Activated CD8-positive, alpha-beta T cell treated with anti-CD3 and anti-CD28 coated beads for 36 hours (primary cell): ENCODE data around the gene RNU6-1. TPM values are rescaled to one million over a fixed set of nuclear protein-coding genes. Genes with fewer than 3 reads are reported as not detected.

Experiments
- ATAC-seq: fragments of 200-7000 bp; cut with Tn5 transposase; one replicate; pipeline ENCODE4 v1.10.0; 2021; ENCODE audit warnings: mild to moderate bottlenecking, moderate library complexity
- CTCF ChIA-PET: fragments of 350-600 bp; sonication (Branson Sonifier 250); formaldehyde crosslinking; loops from one replicate; lab custom pipeline; 2021; ENCODE audit warnings: antibody characterized with exemption; lab: Charles Lee
- POLR2A ChIA-PET: fragments of 350-600 bp; sonication (Branson Sonifier 250); formaldehyde crosslinking; loops from one replicate; lab custom pipeline; 2021; ENCODE audit warnings: antibody characterized with exemption; lab: Charles Lee
- DNase-seq: peaks from one replicate; pipeline ENCODE4 v3.0.0-alpha.2; 2020
- H3K27ac Mint-ChIP-seq: one replicate; pipeline ENCODE4 v1.8.0; 2021; ENCODE audit warnings: mild to moderate bottlenecking, mixed read lengths
- H3K27me3 Mint-ChIP-seq: one replicate; pipeline ENCODE4 v1.8.0; 2021; ENCODE audit warnings: mixed read lengths
- H3K36me3 Mint-ChIP-seq: one replicate; pipeline ENCODE4 v1.8.0; 2021; ENCODE audit warnings: low read depth, mixed read lengths
- H3K4me1 Mint-ChIP-seq: one replicate; pipeline ENCODE4 v1.8.0; 2021; ENCODE audit warnings: low read depth, mixed read lengths
- H3K4me3 Mint-ChIP-seq: one replicate; pipeline ENCODE4 v1.8.0; 2021; ENCODE audit warnings: mild to moderate bottlenecking, moderate library complexity, mixed read lengths
- H3K9me3 Mint-ChIP-seq: one replicate; pipeline ENCODE4 v1.8.0; 2021; ENCODE audit warnings: mixed read lengths
- CTCF ChIP-seq: fragments of 200-600 bp; IDR thresholded peaks from one replicate; pipeline ENCODE4 v1.8.0; 2022; ENCODE audit warnings: antibody characterized with exemption, mild to moderate bottlenecking
- intact Hi-C: fragments of 100-400 bp; cut with micrococcal nuclease; formaldehyde crosslinking; loops from one replicate; pipeline ENCODE4 v1.10.0; 2022
- total RNA-seq, 2 experiments: library from RNA; stranded (reverse); gene quantifications; one replicate each; pipeline ENCODE4 v1.2.3, GENCODE V29; 2021

RNU6-1 gene
- total RNA-seq, 2 experiments from 2014 or later = not detected

GRCh38 chr15:67807836-67808235, 32.0 kb downstream of the RNU6-1 start:
- H3K9me3 Mint-ChIP-seq = no peaks in the 10 kb centered on the region
- no peak for DNase-seq
- no peaks in the 10 kb centered on the region for H3K27me3 Mint-ChIP-seq
- no peaks in the 10 kb centered on the region for H3K4me1 Mint-ChIP-seq
- no peak for TF ChIP-seq CTCF
- H3K27ac Mint-ChIP-seq = no peak overlapping the region
- intact Hi-C loops = no loop called here
- ATAC-seq = no peak
- no peaks in the 10 kb centered on the region for H3K36me3 Mint-ChIP-seq
- no peak overlapping the region for H3K4me3 Mint-ChIP-seq
- CTCF ChIA-PET = no interaction called here
- POLR2A ChIA-PET = no interaction called here

GRCh38 chr15:67807141-67807540, 32.7 kb downstream of the RNU6-1 start:
- H3K27me3 Mint-ChIP-seq = no peaks in the 10 kb centered on the region
- no peak overlapping the region for H3K27ac Mint-ChIP-seq
- no peaks in the 10 kb centered on the region for H3K4me1 Mint-ChIP-seq
- DNase-seq = no peak
- no peak for ATAC-seq
- intact Hi-C loops = no loop called here
- TF ChIP-seq CTCF = no peak
- H3K9me3 Mint-ChIP-seq = no peaks in the 10 kb centered on the region
- POLR2A ChIA-PET = interaction anchor here (0.6 kb wide), 1 partner anchor 17 kb away, joined by 3 read pairs; no protein-coding TSS in a partner anchor
- CTCF ChIA-PET = no interaction called here
- no peaks in the 10 kb centered on the region for H3K36me3 Mint-ChIP-seq
- no peak overlapping the region for H3K4me3 Mint-ChIP-seq

GRCh38 chr15:67806536-67806935, 33.3 kb downstream of the RNU6-1 start:
- Mint-ChIP-seq H3K4me3 (no peak overlapping the region), H3K36me3 (no peaks in the 10 kb centered on the region), H3K9me3 (no peaks in the 10 kb centered on the region), H3K27me3 (no peaks in the 10 kb centered on the region), H3K27ac (no peak overlapping the region), H3K4me1 (no peaks in the 10 kb centered on the region)
- TF ChIP-seq CTCF = no peak
- no peak for ATAC-seq
- no peak for DNase-seq
- ChIA-PET POLR2A (no interaction called here), CTCF (no interaction called here)
- intact Hi-C loops = no loop called here

- TF ChIP-seq CTCF = no peak
- Mint-ChIP-seq H3K4me1 (no peaks in the 10 kb centered on the region), H3K36me3 (no peaks in the 10 kb centered on the region), H3K27ac (no peak overlapping the region), H3K27me3 (no peaks in the 10 kb centered on the region), H3K9me3 (no peaks in the 10 kb centered on the region), H3K4me3 (no peak overlapping the region)
- ChIA-PET POLR2A (no interaction called here), CTCF (no interaction called here)
- DNase-seq (no peak), ATAC-seq (no peak)
- intact Hi-C loops = no loop called here
These were observed 34.0 kb downstream of the RNU6-1 start for GRCh38 chr15:67805666-67806516.

GRCh38 chr15:67805008-67805665, 34.7 kb downstream of the RNU6-1 start:
- Mint-ChIP-seq H3K4me3 (no peak overlapping the region), H3K36me3 (no peaks in the 10 kb centered on the region), H3K4me1 (no peaks in the 10 kb centered on the region), H3K9me3 (no peaks in the 10 kb centered on the region), H3K27me3 (no peaks in the 10 kb centered on the region), H3K27ac (no peak overlapping the region)
- DNase-seq (no peak), ATAC-seq (no peak)
- ChIA-PET POLR2A (interaction anchor here (1.1 kb wide), 1 partner anchor 9 kb away, joined by 3 read pairs; no protein-coding TSS in a partner anchor), CTCF (no interaction called here)
- intact Hi-C loops = no loop called here
- TF ChIP-seq CTCF = no peak
